IPS-15b (cell line): ENCODE results near the gene SLCO2A1.
"Not testable (repeated sequence)": the region's sequence is repeated elsewhere in the genome, so short reads cannot be mapped to it uniquely, and the experiment has no call there.

Experiments used
- H3K27me3 ChIP-seq: one replicate; pipeline ENCODE4 v1.6.1; 2013; ENCODE audit warnings: low read length; ENCODE audit not compliant: control insufficient read depth, insufficient read depth
- H3K36me3 ChIP-seq: one replicate; pipeline ENCODE4 v1.6.1; 2013; ENCODE audit warnings: low read length; ENCODE audit not compliant: control insufficient read depth, insufficient read depth
- H3K4me1 ChIP-seq: one replicate; pipeline ENCODE4 v1.6.1; 2013; ENCODE audit warnings: mild to moderate bottlenecking, low read length; ENCODE audit not compliant: control insufficient read depth, insufficient read depth
- H3K4me3 ChIP-seq: one replicate; pipeline ENCODE4 v1.5.1; 2013; ENCODE audit warnings: low read depth, low read length
- H3K9ac ChIP-seq: one replicate; pipeline ENCODE4 v1.6.1; 2013; ENCODE audit warnings: low read depth, mild to moderate bottlenecking, low read length
- H3K9me3 ChIP-seq: one replicate; pipeline ENCODE4 v1.6.1; 2013; ENCODE audit warnings: mild to moderate bottlenecking, low read length; ENCODE audit not compliant: control insufficient read depth, insufficient read depth

Gene SLCO2A1

GRCh38 chr3:134070281-134070680, 40.6 kb upstream of the SLCO2A1 start:
- H3K9ac ChIP-seq, H3K36me3 ChIP-seq, H3K27me3 ChIP-seq, H3K4me3 ChIP-seq, H3K9me3 ChIP-seq, H3K4me1 ChIP-seq: not testable (repeated sequence)

GRCh38 chr3:134068429-134068828, 38.7 kb upstream of the SLCO2A1 start:
- no peaks in the 10 kb centered on the region for H3K9me3 ChIP-seq
- H3K36me3 ChIP-seq: no peaks in the 10 kb centered on the region
- no peak overlapping the region for H3K9ac ChIP-seq
- no peaks in the 10 kb centered on the region for H3K4me1 ChIP-seq
- no peak overlapping the region for H3K4me3 ChIP-seq
- peaks cover 2% of the 10 kb centered on the region for H3K27me3 ChIP-seq

- Histone ChIP-seq H3K27me3 (peaks cover 2% of the 10 kb centered on the region), H3K9me3 (no peaks in the 10 kb centered on the region), H3K4me3 (no peak overlapping the region), H3K36me3 (no peaks in the 10 kb centered on the region), H3K9ac (no peak overlapping the region), H3K4me1 (no peaks in the 10 kb centered on the region)
Measured at GRCh38 chr3:134067531-134068161, 37.9 kb upstream of the SLCO2A1 start.

GRCh38 chr3:134066651-134067530, 37.2 kb upstream of the SLCO2A1 start:
- no peaks in the 10 kb centered on the region for H3K36me3 ChIP-seq
- no peak overlapping the region for H3K4me3 ChIP-seq
- no peaks in the 10 kb centered on the region for H3K4me1 ChIP-seq
- peaks cover 2% of the 10 kb centered on the region for H3K27me3 ChIP-seq
- no peaks in the 10 kb centered on the region for H3K9me3 ChIP-seq
- H3K9ac ChIP-seq: no peak overlapping the region

GRCh38 chr3:134066158-134066541, 36.4 kb upstream of the SLCO2A1 start:
- H3K9me3 ChIP-seq: no peaks in the 10 kb centered on the region
- no peak overlapping the region for H3K4me3 ChIP-seq
- H3K36me3 ChIP-seq: no peaks in the 10 kb centered on the region
- no peaks in the 10 kb centered on the region for H3K4me1 ChIP-seq
- H3K9ac ChIP-seq: no peak overlapping the region
- H3K27me3 ChIP-seq: peaks cover 2% of the 10 kb centered on the region

GRCh38 chr3:134065252-134066157, 35.8 kb upstream of the SLCO2A1 start:
- Histone ChIP-seq H3K9me3 (no peaks in the 10 kb centered on the region), H3K9ac (no peak overlapping the region), H3K27me3 (peaks cover 2% of the 10 kb centered on the region), H3K4me3 (no peak overlapping the region), H3K4me1 (no peaks in the 10 kb centered on the region), H3K36me3 (no peaks in the 10 kb centered on the region)

GRCh38 chr3:134064081-134064480, 34.4 kb upstream of the SLCO2A1 start:
- no peaks in the 10 kb centered on the region for H3K9me3 ChIP-seq
- peaks cover 2% of the 10 kb centered on the region for H3K27me3 ChIP-seq
- H3K4me3 ChIP-seq: no peak overlapping the region
- H3K4me1 ChIP-seq: no peaks in the 10 kb centered on the region
- H3K36me3 ChIP-seq: no peaks in the 10 kb centered on the region
- no peak overlapping the region for H3K9ac ChIP-seq

GRCh38 chr3:134061401-134061800, 31.7 kb upstream of the SLCO2A1 start:
- H3K4me3 ChIP-seq: no peak overlapping the region
- no peaks in the 10 kb centered on the region for H3K27me3 ChIP-seq
- H3K4me1 ChIP-seq: peaks cover 4% of the 10 kb centered on the region
- no peaks in the 10 kb centered on the region for H3K9me3 ChIP-seq
- H3K36me3 ChIP-seq: no peaks in the 10 kb centered on the region
- no peak overlapping the region for H3K9ac ChIP-seq

GRCh38 chr3:134060561-134061385, 31.0 kb upstream of the SLCO2A1 start:
- Histone ChIP-seq H3K4me3 (no peak overlapping the region), H3K36me3 (no peaks in the 10 kb centered on the region), H3K27me3 (no peaks in the 10 kb centered on the region), H3K9me3 (no peaks in the 10 kb centered on the region), H3K4me1 (peaks cover 4% of the 10 kb centered on the region), H3K9ac (no peak overlapping the region)

GRCh38 chr3:134059671-134060560, 30.2 kb upstream of the SLCO2A1 start:
- Histone ChIP-seq H3K27me3 (no peaks in the 10 kb centered on the region), H3K9me3 (no peaks in the 10 kb centered on the region), H3K4me1 (peaks cover 4% of the 10 kb centered on the region), H3K4me3 (no peak overlapping the region), H3K9ac (no peak overlapping the region), H3K36me3 (no peaks in the 10 kb centered on the region)
